ENCODE measurements around the gene SPC25. TPM values are rescaled to one million over a fixed set of nuclear protein-coding genes. Genes with fewer than 3 reads are reported as not detected.
A peak's percentile ranks its signal among the peaks of the same experiment; 100 is the strongest.

SPC25 gene
- total and polyA plus RNA-seq, 9 of the 15 experiments (the other 6 are each of a cell fraction or from before 2014, with no cell fraction given): 44.8 to 100 (median 75.0) TPM

- FAIRE-seq: no peak
- no peak for DNase-seq (ENCODE audit: extremely low read depth in 1 of 4, low spot score in 3 of 4)
- Histone ChIP-seq H3K4me2 (ENCODE audit: insufficient read depth, low read length) (no peak overlapping the region), H2AFZ (ENCODE audit: low read depth, low read length) (no peak overlapping the region), H4K20me1 (replicated peaks; ENCODE audit: control insufficient read depth, insufficient read depth, low read length) (no peaks in the 10 kb centered on the region; the same call in 1 of the 2 replicates), H3K79me2 (ENCODE audit: control insufficient read depth, insufficient read depth, low read length) (no peaks in the 10 kb centered on the region), H3K9ac (ENCODE audit: insufficient read depth in 1 of 2, low read depth in 2 of 2, low read length in 2 of 2) (no peak overlapping the region), H3K9me3 (replicated peaks; ENCODE audit: control insufficient read depth, insufficient read depth, low read depth, low read length) (no peaks in the 10 kb centered on the region; the same call in 1 of the 2 replicates), H3K4me3 (no peak overlapping the region), H3K27me3 (ENCODE audit: control insufficient read depth in 2 of 2, insufficient read depth in 2 of 2, low read length in 2 of 2) (no peaks in the 10 kb centered on the region; a peak in 1 of 5 replicates), H3K4me1 (replicated peaks in 1 of 2; ENCODE audit: control insufficient read depth in 2 of 2, insufficient read depth in 2 of 2, low read length in 2 of 2) (peaks cover 12 to 37% of the 10 kb centered on the region in 2 experiments), H3K9me1 (ENCODE audit: control insufficient read depth, insufficient read depth, low read length) (no peaks in the 10 kb centered on the region), H3K36me3 (ENCODE audit: control insufficient read depth, insufficient read depth, low read length) (peaks cover 58% of the 10 kb centered on the region), H3K27ac (ENCODE audit: extremely low read depth, low read depth, low read length) (no peak overlapping the region)
- no peak for ATAC-seq
- ChIA-PET POLR2A (no interaction called here), CTCF (ENCODE audit: low intra/inter-chr PET ratio) (no interaction called here)
- intact Hi-C loops (cut with micrococcal nuclease) (loop anchor here (1.0 to 5.0 kb wide), 4 partner anchors 70 to 139 kb away; no protein-coding TSS in a partner anchor), in situ Hi-C loops (cut with MboI) (no loop called here)
- TF ChIP-seq SIN3A (IDR thresholded peaks at IDR 0.05; ENCODE audit: borderline replicate concordance in 2 of 2, control insufficient read depth in 1 of 2, low read depth in 2 of 2, low read length in 2 of 2) (no peak), ZNF274 (IDR thresholded peaks at IDR 0.05; ENCODE audit: borderline replicate concordance, low read depth, low read length) (0 out of 2 replicates have a peak, but pooled peaks have one; percentile 1), MEIS2 (IDR thresholded peaks at IDR 0.05; ENCODE audit: partially characterized antibody) (peak; percentile 33)
- BruUV-seq (replicated peaks): no TSS peak
These were observed 39.4 kb downstream of the SPC25 start for GRCh38 chr2:168850846-168851245.

- peaks cover 57% of the 10 kb centered on the region for H3K36me3 ChIP-seq (ENCODE audit: control insufficient read depth, insufficient read depth, low read length)
- 82% methylated on average over 2 of the region's 2 CpGs for WGBS (ENCODE audit: insufficient coverage, low coverage, missing lambda C conversion rate)
- intact Hi-C loops (cut with micrococcal nuclease): loop anchor here (1.0 to 5.0 kb wide), 5 partner anchors 47 to 502 kb away; partner anchors contain the start of gene NOSTRIN
- H3K9me3 ChIP-seq (replicated peaks; ENCODE audit: control insufficient read depth, insufficient read depth, low read depth, low read length): no peaks in the 10 kb centered on the region; the same call in 1 of the 2 replicates
- peak; percentile 44 for ATAC-seq
- H3K4me1 ChIP-seq (replicated peaks in 1 of 2; ENCODE audit: control insufficient read depth in 2 of 2, insufficient read depth in 2 of 2, low read length in 2 of 2): peaks cover 12 to 37% of the 10 kb centered on the region in 2 experiments
- ChIA-PET CTCF (ENCODE audit: low intra/inter-chr PET ratio) (no interaction called here), POLR2A (interaction anchor here (0.7 to 1.3 kb wide), 2 partner anchors 12 to 95 kb away, joined by 3 to 4 read pairs; no protein-coding TSS in a partner anchor)
- H3K4me2 ChIP-seq (ENCODE audit: insufficient read depth, low read length): no peak overlapping the region
- no peaks in the 10 kb centered on the region; a peak in 1 of 5 replicates for H3K27me3 ChIP-seq (ENCODE audit: control insufficient read depth in 2 of 2, insufficient read depth in 2 of 2, low read length in 2 of 2)
- H3K9ac ChIP-seq (ENCODE audit: insufficient read depth in 1 of 2, low read depth in 2 of 2, low read length in 2 of 2): no peak overlapping the region
- DNase-seq (ENCODE audit: extremely low read depth in 1 of 4, low spot score in 3 of 4): peak; percentile 47 to 66 (median 59)
- no peak overlapping the region for H3K4me3 ChIP-seq
- no peak overlapping the region for H2AFZ ChIP-seq (ENCODE audit: low read depth, low read length)
- peak; percentile 51 for FAIRE-seq
- no TSS peak for BruUV-seq (replicated peaks)
- H3K9me1 ChIP-seq (ENCODE audit: control insufficient read depth, insufficient read depth, low read length): no peaks in the 10 kb centered on the region
- H3K79me2 ChIP-seq (ENCODE audit: control insufficient read depth, insufficient read depth, low read length): no peaks in the 10 kb centered on the region
- H3K27ac ChIP-seq (ENCODE audit: extremely low read depth, low read depth, low read length): no peak overlapping the region
- in situ Hi-C loops (cut with MboI): no loop called here
- H4K20me1 ChIP-seq (replicated peaks; ENCODE audit: control insufficient read depth, insufficient read depth, low read length): no peaks in the 10 kb centered on the region; the same call in 1 of the 2 replicates
- no peak for TF ChIP-seq ARID3B (CRISPR knock-in tag; IDR thresholded peaks at IDR 0.05; ENCODE audit: borderline replicate concordance)
- TF ChIP-seq NFIC (IDR thresholded peaks at IDR 0.05): peak; percentile 97
- 0 out of 2 replicates have a peak, but pooled peaks have one; percentile 30 for TF ChIP-seq MAFK (IDR thresholded peaks at IDR 0.05; ENCODE audit: low read length)
- TF ChIP-seq ZMIZ1 (IDR thresholded peaks at IDR 0.05; ENCODE audit: low read depth in 2 of 2, low read length in 2 of 2): no peak
- TF ChIP-seq CREB3L1 (IDR thresholded peaks at IDR 0.05; ENCODE audit: borderline replicate concordance, low read depth): no peak
These were observed 40.6 kb downstream of the SPC25 start for GRCh38 chr2:168849610-168850009.

Measured in K562 (cell line).